NCI-H1694 treated with DMSO at 0.1 percent for 48 hours (cell line): ENCODE measurements around the gene RNU6-1.

Source experiments
- DNase-seq: peaks from one replicate; lab custom pipeline; 2025; lab: John Stamatoyannopoulos, UW

The RNU6-1 gene

DNA sequence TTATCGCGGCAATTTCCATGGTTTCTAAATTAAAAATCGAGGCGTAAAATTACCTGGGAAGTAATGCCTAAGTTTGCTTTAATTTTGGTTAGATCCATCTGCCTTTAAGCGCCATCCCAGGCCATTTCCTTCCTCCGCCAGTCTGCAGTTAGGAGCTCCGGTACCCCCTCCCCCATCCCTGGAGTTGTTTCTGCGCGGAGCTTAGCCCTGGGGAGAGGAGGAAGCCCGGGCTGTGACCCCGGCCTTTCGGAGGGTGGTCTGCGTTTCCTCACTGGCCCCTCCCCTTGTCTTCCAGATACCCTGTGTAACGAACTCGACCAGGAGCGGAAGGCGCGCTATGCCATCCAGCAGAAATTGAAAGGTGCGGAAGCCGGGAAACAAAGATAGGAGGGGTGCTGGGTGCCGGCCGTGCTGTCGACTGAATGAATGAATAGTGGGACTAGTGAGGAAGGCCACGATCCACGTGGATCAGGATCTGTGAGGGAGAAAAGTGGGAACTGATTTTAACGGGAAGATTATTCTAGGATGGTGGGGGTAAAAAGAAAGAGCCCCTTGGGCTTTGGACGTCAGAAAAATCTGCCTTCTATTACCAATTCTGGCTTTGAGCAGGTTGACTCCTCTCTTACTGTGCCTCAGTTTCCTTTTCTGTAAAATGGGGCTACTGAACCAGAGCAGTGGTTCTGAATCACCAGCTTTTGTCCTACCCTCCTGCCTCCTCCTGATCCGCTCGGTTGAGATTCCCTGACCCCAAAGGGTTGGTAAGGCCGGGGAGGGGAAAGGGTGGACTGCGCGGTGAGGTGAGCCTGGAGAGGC is 6.7 kb downstream of the RNU6-1 start:
- DNase-seq = no peak

DNA sequence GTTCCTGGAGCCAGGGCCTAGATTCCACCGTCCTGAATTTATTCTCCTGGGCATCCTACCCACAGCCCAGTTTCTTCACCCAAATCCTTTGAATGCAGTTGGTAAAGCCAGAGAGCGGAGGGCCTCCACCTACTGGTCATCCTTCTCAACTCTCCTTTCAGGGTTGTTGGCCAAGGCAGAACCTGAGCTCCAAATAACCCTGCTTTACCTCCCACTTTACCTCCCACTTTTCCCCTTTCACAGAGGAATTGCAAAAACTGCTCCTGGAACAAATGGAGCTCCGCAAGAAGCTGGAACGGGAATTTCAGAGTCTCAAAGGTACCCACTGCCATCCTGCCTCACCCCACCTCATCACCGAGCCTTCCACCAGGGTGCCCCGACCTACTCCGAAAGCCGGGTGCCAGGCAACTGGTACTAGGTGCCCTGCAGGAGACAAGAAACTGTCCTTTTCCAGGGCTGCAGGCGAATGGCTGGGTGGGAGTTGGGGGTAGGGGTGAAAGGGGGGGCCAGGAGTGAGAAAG is 7.8 kb downstream of the RNU6-1 start:
- DNase-seq = no peak

DNA sequence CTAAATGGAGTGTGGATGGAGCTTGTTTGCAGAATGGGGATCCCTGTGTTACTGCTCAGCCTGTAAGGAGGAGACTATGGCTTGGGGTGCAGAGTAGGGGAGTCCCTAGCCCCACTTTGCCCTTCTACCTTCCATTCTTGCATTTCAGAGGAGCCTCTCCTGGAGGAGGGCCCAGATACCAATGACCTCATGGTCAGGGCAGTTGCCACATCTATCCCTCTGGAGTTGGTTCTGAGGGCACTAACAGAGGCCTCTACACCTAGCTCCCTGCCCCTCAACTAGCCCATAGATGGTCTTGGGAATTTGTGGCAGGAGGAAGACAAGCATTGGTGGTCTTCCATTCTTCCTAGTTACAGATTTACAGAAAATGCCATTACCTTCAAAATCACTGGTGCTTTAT is 8.5 kb downstream of the RNU6-1 start:
- no peak for DNase-seq

DNA sequence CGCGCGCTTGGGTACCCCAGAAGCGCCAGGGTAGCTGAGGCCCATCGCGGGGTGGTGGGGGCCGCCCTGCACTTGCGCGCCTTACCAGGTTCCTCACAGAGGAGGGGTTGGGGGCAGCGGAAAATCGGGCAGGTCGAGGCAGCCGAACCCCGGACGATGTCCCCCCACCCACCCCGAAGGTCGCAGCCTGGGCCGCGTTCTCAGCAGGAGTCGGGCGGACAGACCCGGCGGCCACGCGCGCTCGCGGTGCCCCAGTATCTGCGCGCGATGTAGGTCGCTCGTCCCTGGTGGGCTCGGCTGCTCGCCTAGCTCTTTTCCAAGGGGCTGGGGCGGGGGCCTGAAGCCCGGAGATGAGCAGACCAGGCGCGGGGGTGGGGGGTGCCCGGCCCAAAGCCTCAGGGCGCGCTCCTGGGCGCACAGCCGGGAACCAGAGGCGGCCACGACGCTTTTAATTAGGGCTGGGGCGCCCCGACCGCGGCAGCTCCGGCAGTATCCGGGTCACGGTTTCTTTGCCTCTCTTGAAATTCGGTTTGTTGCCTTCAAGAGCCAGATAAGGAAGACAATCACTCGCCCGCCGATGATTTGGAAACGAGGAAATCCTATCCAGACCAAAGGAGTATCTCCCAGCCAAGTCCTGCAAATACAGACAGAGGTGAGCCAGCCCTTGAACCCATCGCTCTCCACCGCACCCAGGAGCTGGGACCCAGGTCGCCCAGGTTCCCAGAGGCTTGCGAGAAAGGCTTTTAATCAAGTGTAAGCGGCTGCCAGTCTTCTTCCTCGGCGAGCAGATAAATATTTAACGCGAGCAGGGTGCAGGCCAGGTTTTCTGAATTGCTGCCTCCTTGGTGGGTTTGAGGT is 10.0 kb downstream of the RNU6-1 start:
- DNase-seq = no peak

DNA sequence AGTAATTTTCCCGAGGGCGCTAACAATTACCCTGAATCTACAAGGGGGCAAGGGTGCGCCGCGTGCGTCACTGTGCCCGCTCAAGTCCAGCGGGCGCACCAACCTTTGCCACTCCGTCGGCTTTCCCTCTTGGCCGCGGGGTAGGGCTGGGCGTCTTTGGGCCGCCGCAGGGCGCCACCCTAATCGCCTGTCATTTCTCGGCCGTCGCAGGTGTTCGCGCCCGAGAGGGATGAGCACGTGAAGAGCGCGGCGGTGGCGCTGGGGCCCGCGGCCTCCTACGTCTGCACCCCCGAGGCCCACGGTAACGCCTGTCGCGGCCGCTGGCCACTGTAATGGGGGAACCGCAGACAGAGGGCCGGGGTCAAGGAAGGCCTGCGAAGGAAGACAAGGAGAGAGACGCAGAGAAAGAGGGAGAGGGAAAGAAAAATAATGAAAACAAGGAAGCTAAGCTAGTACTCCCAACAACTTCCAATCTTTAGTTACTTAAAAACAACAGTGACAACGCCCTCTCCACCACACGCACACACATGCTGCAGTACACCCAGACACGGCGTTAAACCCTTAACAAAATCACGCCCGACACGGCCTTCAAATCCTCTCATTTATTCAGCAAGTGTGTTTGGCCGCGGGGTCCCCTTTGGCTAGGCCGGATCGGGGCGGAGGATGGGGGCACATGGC is 10.7 kb downstream of the RNU6-1 start:
- no peak for DNase-seq

DNA sequence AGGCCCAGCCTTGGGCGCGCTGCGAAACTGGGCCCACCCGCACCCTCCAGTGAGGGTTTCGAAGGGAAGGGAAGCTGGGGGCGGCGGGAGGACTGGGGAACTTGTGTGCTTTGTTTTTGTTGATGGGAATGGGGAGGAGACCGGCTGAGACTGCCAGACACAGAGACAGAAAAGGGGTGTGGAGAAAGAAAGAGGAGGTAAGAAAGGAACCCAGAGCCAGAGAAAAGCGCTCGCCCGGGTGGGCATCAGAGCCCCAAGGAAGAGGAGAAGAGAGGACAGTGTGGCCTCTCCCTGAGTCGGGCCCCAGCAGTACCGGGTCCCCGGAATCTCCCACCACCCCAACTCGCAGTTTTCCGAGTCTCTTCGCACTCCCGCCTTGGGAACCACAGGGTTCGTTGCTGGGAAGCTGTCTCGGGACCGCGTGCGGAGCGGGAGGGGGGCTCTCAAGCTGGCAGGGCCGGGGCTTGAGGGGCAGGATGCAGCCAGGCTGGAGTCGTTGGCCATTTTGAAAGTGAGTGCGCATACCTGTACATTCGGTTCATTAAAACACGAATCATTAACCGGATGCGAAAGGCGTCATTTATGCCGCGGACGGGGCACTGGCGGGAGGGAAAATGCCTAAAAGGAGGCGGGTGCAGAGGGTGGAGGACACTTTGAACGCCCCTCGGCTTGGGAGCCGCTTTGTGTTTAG is 11.4 kb downstream of the RNU6-1 start:
- DNase-seq = no peak

DNA sequence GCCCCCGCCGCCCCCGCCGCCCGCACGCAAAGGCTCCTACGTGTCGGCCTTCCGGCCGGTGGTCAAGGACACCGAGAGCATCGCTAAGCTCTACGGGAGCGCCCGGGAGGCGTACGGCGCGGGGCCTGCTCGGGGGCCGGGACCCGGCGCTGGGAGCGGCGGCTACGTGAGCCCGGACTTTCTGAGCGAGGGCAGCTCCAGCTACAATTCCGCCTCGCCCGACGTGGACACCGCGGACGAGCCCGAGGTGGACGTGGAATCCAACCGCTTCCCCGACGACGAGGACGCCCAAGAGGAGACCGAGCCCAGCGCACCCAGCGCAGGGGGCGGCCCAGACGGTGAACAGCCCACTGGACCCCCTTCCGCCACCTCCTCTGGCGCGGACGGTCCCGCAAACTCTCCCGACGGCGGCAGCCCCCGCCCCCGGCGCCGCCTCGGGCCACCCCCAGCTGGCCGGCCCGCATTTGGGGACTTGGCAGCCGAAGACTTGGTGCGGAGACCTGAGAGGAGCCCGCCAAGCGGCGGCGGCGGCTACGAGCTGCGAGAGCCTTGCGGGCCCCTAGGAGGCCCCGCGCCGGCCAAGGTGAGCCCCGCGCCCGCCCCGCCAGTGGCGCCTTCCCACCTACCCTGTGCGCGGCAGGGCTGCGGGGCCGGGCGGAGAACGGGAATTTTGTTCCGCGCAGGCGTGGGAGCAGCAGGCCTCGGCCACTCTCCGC is 12.1 kb downstream of the RNU6-1 start:
- no peak for DNase-seq

DNA sequence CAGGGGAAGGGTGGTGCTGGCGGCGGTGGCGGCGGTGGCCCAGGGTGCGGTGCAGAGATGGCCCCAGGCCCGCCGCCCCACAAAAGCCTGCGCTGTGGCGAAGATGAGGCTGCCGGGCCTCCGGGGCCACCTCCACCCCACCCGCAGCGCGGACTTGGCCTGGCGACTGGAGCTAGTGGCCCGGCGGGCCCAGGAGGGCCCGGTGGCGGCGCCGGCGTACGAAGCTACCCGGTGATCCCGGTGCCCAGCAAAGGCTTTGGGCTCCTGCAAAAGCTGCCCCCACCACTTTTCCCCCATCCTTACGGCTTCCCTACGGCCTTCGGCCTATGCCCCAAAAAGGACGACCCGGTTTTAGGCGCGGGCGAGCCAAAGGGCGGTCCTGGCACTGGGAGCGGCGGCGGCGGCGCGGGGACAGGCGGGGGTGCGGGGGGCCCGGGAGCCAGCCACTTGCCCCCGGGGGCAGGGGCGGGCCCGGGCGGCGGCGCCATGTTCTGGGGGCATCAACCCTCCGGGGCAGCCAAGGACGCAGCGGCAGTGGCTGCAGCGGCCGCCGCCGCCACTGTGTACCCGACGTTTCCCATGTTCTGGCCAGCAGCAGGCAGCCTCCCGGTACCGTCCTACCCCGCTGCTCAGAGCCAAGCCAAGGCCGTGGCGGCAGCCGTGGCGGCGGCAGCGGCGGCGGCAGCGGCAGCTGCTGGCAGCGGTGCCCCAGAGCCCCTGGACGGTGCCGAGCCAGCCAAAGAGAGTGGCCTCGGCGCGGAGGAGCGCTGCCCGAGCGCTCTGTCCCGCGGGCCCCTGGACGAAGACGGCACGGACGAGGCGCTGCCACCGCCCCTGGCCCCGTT is 12.9 kb downstream of the RNU6-1 start:
- DNase-seq = no peak

DNA sequence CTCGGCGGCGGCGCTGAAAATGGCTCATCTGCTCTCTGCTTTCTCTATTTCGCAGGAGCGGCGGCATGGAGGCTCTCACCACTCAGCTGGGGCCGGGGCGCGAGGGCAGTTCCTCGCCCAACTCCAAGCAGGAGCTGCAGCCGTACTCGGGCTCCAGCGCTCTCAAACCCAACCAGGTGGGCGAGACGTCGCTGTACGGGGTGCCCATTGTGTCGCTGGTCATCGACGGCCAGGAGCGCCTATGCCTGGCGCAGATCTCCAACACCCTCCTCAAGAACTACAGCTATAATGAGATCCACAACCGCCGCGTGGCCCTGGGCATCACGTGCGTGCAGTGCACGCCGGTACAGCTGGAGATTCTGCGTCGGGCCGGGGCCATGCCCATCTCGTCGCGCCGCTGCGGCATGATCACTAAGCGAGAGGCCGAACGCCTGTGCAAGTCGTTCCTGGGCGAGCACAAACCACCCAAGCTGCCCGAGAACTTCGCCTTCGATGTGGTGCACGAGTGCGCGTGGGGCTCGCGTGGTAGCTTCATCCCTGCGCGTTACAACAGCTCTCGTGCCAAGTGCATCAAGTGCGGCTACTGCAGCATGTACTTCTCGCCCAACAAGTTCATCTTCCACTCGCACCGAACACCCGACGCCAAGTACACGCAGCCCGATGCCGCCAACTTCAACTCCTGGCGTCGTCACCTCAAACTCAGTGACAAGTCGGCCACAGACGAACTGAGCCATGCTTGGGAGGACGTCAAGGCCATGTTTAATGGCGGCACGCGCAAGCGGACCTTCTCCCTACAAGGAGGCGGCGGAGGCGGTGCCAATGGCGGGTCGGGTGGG is 13.7 kb downstream of the RNU6-1 start:
- DNase-seq = no peak

DNA sequence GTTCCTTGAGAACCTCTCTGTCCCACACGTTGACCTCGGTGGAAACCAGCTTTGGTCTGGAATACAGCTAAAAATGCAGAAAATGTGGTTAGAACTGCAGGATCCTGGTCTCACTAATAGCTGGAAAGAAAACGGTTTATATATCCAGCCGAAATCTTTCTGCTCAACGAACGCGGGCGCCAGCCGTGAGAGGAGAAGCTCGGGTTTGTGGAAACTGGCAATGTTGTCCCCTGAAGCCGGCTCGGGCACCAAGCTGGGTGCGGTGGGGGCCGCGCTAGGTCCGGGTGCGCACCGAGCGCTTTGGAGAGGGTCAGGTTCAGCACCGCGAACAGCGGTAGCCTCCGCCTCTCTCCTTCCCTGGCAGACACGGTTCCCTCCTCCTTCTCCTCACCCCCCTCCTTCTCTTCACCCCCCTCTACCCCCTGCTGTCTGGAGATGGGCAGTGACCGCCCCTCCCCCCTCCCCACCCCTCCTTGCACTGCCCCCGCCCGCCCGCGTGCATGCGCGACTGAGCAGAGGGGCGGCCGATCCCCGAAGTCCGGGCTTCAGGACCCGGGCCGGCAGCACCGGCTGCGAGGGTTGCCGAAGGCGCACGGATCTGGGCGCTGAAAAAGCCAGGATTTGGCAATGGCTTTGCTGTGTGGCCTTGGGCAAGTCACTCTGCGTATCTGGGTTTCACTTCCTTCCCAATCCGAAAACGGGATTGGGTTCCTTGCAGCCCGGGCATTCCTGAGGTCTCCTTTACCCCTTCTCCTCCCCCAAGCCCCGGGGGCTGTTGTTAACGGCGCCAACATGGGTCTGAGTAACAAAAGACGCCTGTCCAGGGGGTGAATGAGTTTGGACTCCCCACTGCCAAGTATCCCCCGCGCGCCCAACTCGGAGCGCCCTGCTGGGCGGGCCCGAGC is 14.6 kb downstream of the RNU6-1 start, which contains the start of gene SKOR1:
SKOR1 (plus strand) TSS at position 534 of the 905 bp plus-strand sequence; CDS start at position 628, 94 bp downstream.
- DNase-seq = no peak

DNA sequence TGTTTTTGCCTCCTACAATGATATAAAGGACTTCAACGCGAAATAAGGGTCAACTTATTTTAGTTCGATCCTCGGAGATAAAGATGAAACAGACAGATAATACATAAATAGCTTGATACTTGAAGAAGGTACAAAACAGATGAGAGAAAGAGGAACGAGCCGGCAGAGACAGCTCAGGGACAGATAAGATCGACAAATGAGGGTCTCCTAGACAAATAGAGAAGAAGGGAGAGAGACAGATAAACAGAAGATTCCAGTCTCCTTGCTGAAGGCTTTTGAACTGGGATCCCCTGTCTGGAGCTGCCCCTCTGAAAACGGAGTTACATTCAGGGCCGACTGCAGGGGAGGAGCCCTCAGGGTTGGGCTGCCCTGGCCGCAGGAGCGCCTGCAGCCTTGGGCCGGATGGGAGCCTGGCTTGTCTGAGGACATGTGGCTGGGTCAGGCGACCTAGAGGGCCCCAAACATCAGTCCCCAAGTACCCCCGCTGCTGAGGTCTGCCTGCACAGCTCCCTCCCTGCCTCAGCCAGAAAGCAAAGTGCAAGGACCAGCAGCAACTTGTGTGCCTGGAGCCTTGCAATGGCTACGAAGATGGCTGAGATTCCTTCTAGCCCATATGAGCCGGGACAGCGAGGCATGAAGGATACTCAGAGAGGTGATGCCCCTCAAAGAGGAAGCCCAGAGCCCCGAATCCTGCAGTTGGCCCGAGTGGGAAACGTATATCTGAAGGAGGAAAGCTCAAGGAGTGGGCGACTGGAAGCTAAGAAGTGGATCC is 15.5 kb downstream of the RNU6-1 start:
- peak; percentile 2 for DNase-seq

DNA sequence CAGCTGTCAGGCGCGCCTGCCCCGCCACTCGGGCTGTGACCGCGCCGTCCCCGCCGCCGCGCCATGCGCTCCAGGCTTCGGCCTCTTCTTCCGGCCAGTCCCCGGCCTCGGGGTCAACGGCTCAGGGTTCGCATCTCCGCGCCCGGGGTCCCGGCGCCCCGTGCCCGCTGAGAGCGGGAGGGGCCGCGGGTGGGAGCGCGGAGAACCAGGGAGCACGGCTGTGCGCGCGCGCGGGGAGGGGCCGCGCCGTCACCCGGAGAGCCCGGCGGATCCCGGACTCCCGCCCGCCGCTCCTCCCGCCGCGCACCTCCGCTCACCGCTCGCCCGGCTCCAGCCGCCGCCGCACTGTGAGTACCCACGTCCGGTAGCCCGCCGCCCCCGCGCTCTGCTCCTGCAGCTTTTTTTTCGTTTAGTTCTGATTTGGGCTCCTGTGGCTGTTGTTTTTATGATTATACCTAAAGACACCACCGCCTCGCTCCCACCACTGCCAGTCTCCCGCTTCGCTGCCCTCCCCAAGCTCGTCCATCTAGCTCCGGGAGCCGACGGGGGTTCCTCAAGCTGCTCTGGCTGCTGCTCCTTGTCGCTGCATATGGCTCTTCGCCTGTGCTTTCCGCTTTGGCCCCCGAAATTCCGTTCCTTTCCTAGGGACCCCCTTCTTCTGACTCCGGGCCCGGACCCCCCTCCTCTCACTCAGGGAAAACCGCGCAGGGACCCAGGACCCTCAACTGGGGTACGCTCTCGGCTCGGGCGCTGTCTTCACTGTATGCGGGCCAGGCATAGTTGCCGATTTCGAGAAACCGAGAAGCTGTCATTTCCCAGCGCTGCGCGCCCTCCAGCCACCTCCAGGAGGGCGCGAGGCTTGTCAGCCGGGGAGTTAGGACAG is 16.3 kb downstream of the RNU6-1 start:
- DNase-seq = no peak

DNA sequence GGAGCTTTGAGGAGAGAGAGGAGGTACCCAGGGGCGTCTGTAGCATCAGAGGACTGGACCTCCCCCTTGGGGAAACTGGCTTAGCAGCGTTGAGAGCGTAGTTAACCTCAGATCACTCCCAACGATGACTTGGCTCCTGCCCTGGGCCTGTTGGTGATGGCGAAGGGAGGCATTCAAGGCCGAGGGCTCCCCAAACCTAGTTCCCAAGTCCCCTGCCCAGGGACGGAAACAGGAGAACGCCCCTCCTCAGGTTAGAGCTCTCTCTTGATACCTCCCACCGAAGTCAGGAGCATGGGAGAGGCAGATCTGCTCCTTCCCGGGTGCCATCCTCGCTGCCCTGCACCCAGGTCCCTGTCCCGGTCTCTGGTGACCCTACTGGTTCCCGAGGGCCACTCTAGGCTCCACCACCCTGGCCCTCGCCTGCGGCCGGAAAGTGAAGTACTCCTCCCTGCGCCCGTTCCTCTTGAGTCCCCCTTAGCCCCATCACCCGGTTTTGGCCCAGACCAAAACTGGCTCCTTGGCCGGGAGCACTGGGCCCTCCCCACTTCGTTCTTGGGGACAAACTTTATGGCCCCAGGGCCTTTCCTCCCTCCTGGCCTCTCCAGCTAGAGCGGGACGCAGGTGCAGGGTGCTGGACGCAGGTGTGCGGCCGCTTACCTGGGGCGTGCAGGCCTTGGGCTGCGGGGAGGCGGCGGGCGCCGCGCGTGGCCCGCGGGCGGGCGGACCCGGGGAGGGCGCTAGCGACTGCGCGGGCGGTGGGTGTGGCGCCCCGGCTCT is 17.1 kb downstream of the RNU6-1 start:
- DNase-seq = no peak

DNA sequence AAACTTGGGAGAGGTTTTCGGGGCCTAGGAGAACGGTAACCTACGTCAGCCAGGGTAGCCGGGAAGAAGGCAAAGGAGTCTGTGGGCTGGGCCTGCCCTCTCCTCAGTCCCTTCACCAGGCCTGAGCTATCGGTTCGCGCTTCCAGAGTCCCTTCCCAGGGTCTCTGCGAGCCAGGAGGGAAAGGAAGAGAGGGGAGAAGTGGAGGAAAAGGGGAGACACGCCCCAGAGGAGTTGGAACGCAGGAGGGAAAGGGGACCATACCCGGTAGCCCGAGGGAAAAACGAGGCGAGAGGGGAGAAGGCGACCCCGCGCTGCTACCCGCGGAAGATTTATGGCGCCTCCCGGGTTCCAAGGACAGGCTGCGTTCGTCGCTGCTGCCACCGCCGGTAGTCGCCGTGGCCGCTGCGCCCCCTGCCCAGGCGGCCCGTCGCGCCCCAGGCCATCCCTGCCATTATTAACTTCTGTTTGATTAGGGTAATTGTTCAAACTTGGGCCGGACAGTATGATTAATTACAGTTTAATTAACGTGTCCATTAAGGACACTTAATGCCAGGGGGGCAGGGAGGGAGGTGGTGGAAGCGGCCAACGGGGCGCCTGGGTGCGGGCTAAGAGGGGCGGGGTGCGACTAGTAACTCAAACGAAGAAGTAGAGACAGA is 17.9 kb downstream of the RNU6-1 start:
- DNase-seq = no peak
